SHP77 treated with DMSO at 0.1 percent for 48 hours (cell line): ENCODE data around the gene RHOXF2.
"Not testable (repeated sequence)": the region's sequence is repeated elsewhere in the genome, so short reads cannot be mapped to it uniquely, and the experiment has no call there.

Experiments
- DNase-seq: peaks from one replicate; lab custom pipeline; 2025; lab: John Stamatoyannopoulos, UW

Gene RHOXF2, protein sequence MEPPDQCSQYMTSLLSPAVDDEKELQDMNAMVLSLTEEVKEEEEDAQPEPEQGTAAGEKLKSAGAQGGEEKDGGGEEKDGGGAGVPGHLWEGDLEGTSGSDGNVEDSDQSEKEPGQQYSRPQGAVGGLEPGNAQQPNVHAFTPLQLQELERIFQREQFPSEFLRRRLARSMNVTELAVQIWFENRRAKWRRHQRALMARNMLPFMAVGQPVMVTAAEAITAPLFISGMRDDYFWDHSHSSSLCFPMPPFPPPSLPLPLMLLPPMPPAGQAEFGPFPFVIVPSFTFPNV

DNA sequence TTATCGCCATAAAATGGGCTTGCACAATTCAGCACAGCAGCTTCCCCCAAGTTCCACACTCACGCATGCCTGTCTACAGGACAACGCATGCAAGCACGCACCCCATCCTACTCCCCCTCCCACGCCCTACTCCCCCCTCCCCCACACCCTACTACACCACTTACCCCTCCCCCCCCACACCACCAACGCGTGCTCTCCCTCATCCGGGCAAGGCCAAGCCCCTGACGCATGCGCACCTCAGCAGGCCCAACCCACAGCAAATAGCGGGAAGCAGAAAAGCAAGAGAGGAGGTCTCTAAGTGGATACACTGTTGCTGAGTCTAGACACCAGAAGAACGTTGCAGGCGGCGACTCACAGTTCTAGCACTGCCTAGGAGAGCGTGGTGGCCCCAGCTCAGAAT is at the start of gene RHOXF2:
TSS of gene RHOXF2 (plus strand) at position 301 of the 400 bp plus-strand sequence. CDS start 138 bp downstream, outside the sequence.
- DNase-seq, result not testable (repeated sequence)

GRCh38 chrX:120109378-120109777 is 49.0 kb upstream of the RHOXF2 start:
- no peak for DNase-seq

- DNase-seq, result no peak
These were observed 46.8 kb upstream of the RHOXF2 start for GRCh38 chrX:120111611-120112010.

DNA sequence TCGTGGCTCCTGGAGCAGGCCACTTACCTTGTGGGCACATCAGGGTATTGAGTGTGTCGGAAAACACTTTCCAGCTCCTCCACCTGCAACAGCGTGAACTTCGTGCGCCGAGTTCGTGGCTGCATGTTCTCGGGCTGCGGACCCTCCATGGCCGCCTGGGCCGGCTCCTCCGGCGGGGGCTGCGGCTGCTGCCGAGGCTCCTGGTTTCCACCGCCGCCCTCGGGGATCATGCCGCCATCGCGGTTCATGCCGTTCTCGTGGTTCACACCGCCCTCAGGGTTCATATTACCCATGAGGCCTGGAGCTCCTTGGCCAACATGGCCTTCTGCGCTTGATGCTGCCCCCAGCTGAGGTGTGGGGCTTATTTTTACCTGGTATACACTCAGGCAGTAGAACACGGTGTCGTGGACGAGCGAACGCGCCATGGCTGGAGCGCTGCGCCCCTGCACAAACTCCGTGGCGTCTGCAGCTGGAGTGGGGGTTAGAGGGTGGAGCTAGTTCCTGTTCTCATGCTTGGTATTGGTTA is 42.9 kb upstream of the RHOXF2 start, which contains the start of gene RHOXF1:
TSS of gene RHOXF1 (minus strand) at position 476 of the 526 bp plus-strand sequence. CDS start at position 425, 51 bp downstream.
- DNase-seq, result no peak

DNA sequence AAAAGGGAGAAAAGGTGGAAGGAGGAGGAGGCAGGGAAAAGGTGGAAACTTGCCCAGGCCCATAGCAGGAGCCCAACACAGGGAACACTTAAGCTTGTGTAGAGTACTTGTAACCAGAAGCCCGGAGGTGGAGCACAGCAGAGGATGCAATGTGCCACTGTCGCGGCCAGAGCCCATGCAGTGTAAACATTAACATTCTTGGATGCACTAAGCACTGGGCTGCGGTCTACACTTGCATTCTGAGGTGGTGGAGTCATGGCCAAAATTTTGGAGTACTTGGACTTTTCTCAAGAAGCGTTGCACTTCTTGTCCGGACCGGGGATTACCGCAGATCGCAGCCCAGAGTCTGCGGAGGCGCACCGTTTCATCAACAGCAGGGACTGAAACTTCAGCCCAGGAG is 38.2 kb upstream of the RHOXF2 start:
- DNase-seq, result no peak

DNA sequence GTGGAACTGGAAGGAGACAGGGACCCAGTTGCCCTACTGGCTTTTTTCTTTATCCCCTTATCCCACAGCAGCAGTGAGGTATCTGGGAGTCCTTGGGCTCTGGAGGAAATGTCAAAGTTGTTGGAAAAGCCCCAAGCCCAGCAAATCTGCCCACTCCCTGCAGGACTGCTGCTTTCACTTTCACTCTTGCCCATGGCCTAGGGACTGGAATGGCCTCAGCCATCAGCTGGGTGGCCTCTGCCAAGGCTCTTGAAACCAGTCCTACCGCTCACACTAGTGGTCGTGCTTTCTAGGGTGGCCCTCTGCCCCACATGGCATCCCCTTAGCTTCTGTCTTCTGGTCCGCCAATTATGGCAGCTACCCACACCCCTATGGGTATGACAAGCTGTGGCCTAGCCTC is 33.0 kb upstream of the RHOXF2 start:
- no peak for DNase-seq

GRCh38 chrX:120128306-120128846 is 30.0 kb upstream of the RHOXF2 start:
- not testable (repeated sequence) for DNase-seq

GRCh38 chrX:120136128-120136527 is 22.3 kb upstream of the RHOXF2 start:
- DNase-seq, result no peak

DNA sequence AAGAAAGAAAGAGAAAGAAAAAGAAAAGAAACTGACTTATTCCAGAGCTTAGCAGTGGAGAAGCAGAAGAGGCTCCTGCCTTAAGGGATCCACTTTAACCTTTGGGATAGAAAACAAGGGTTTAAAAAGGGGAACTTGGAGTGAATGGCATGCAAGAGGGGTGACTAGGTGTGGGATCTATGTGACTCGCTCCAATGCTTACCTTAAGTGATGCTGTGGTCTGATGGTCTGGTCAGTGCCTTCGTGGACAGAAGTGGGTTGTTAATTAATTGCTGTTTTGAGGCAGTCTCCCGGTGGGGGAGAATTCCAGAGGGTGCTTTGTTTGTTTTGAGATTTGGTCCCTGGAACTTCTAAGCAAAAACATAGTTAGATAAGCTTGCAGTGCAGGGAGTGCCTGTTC is 21.6 kb upstream of the RHOXF2 start:
- no peak for DNase-seq

DNA sequence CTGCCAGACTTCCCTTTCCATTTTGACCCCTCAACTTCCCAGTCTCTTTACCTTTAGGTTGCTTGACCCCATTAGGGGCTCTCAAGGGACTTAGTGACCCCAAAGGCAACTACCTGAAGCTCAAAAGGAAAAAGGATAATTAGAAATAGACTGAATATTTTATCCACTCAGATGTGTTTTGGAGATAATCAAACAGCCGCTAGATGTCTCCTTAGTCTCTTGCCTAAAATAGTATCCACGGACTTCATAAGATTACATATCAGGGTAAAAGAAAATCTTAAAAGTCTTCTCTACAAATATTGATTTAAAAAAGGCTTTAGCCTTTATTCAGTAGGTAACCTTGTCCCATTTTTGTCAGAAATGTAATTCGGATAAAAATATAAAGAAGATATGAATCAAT is 21.0 kb upstream of the RHOXF2 start:
- DNase-seq, result no peak

GRCh38 chrX:120140293-120140981 is 18.0 kb upstream of the RHOXF2 start:
- DNase-seq, result no peak

DNA sequence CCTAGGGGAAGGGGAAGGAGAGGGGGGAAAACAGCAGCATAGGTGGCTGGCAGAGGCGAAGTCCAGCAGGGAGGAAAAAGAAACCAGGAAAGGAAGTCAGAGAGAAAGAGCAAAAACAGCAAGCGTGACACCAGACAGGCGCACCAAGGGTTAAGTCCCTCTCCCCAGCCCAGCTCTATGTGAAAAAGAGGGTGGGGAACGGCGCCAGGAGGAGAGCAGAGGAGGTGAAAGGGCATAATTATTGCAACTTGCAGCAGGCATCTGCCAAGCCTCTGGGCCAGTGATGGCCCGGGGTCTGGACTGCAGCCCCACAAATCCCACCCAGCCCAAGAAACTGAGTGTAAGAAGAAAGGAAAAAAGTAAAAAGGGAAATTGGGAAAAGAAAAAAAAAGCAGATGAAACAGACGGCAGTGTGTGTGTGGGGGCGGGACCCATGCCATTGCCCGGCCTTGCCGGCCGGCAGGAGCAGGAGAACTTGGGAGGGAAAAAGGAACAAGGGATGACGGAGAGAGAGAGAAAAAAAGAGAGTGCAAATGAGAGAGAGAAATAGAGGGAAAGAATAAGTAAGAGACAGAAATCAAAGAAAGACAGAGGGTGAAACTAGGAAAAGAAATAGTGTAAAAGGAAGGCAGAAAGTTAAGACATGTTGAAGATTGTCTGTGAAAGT is 14.1 kb upstream of the RHOXF2 start:
- no peak for DNase-seq

DNA sequence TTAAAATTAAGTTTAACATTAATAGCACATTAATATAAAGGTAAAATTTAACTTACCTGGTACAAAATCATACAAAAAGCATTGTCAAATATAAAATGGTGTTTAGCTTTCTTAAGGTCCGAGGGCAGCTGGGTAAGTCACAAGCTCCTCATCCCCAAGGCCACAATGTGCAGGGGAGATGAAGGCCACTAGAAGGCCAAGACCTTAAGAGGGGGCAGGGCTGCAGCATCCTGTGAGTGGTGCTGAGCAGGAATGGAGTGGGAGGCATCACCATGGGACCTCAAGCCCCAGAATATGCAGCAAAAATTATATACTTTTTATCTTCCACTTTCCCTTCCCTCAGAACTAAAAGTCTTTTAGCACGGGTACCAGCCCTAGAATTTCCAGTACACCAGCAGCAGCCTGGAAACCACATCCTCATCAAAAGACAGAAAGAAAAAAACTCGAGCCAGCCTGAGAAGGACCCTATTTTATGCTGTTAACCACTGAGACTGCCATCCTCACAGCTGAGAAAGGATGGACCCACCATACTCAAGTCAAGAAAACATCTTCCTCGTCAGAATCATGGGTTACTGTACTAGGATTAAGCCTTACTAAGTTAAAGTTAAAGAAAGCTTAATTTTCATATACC is 13.0 kb upstream of the RHOXF2 start:
- DNase-seq, result no peak

DNA sequence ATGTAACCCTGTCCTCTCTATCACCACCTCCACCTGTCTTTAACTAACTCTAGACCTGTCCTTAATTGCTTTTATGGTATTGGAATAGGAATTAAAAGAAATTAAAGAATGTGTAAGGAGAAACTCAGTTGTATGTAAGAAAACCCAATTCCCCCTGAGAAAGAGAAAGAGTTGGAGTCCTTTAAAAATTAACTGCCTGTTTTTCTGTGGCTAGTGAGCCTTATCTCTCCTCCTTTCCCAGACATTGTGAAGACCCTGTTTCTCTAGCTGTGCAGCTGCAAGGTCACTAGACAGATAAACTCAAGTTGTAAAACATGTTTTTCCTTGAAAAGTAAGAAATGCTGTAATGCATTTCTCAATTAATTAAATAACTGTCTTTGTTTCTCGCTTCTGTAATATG is 12.1 kb upstream of the RHOXF2 start:
- DNase-seq, result not testable (repeated sequence)

DNA sequence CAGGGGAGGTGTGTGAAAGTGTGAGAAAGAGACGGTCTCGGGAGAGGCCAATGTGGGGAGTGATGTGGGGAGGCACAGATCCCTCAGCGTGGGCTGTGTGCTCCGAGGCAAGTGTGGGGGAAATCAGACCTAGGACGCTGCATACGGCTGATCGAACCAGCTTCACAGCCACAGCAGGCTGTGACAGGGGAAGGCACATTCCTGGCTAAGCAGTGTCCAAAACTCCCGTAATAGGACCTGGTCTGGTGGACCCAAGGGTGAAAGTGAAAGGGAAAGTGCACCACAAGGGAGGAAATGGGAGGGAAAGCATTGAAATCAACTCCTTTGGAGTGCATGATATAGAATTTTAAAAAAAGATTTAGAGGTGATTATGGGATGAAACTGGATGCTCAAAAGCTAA is 10.9 kb upstream of the RHOXF2 start:
- no peak for DNase-seq

- DNase-seq, result not testable (repeated sequence)
These were observed 8.2 kb upstream of the RHOXF2 start for GRCh38 chrX:120150109-120150744.

DNA sequence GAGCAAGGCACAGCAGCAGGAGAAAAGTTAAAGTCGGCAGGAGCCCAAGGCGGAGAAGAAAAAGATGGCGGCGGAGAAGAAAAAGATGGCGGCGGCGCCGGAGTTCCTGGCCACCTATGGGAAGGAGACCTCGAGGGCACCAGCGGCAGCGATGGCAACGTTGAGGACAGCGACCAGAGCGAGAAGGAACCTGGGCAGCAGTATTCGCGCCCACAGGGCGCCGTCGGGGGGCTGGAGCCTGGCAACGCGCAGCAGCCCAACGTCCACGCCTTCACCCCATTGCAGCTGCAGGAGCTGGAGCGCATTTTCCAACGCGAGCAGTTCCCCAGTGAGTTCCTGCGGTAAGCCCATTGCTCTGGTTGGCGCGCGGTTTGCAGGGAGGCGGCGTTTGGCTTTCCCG is 673 bp downstream of the RHOXF2 start:
- DNase-seq, result not testable (repeated sequence)

- not testable (repeated sequence) for DNase-seq
These were observed 34.8 kb downstream of the RHOXF2 start for GRCh38 chrX:120193254-120193653.

DNA sequence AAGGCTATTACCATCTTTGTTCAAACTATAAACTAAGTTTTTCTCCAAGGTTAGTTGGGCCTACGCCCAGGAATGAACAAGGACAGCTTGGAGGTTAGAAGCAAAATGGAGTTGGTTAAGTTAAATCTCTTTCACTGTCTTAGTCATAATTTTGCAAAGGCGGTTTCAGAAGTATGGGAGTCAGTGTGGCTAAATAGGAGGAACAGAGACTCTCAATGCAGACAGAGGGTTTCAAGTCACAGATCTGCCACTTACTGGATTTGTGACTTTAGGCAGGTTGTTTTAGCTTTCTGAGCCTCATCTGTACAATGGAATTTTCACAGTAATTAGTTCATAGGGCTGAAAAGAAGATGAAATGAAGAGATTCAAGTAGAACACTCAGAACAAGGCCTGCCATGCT is 35.3 kb downstream of the RHOXF2 start:
- not testable (repeated sequence) for DNase-seq

DNA sequence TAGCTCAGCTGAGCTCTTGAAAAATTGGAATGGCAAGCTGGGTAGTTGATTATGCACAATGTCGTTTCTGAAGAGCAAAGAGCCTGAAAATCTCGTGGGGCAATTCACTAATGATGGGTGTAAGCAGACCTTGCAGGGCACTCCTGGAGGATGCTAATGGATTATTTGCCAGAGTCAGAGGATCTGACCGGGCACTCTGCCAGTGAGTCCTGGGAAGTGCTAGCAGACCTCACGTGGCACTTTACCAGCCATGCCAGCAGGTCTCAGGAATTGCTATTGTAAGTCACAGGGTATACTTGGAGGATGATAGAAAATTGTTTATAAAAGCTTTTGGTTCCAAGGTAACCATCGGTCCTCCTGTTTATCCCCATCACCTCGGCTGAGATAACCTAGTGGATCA is 37.4 kb downstream of the RHOXF2 start:
- DNase-seq, result not testable (repeated sequence)

GRCh38 chrX:120196626-120197283 is 38.3 kb downstream of the RHOXF2 start:
- DNase-seq, result not testable (repeated sequence)
